ENCODE results near the gene ZFYVE9.

The ZFYVE9 gene

DNA sequence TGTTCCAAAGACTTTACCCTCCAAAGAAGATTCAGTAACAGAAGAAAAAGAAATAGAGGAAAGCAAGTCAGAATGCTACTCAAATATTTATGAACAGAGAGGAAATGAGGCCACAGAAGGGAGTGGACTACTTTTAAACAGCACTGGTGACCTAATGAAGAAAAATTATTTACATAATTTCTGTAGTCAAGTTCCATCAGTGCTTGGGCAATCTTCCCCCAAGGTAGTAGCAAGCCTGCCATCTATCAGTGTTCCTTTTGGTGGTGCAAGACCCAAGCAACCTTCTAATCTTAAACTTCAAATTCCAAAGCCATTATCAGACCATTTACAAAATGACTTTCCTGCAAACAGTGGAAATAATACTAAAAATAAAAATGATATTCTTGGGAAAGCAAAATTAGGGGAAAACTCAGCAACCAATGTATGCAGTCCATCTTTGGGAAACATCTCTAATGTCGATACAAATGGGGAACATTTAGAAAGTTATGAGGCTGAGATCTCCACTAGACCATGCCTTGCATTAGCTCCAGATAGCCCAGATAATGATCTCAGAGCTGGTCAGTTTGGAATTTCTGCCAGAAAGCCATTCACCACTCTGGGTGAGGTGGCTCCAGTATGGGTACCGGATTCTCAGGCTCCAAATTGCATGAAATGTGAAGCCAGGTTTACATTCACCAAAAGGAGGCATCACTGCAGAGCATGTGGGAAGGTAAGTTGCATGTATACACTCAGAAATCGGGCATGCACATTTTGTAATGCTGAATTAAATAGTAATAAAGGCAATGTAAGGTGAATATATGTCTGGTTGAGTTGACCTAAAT lies 97.2 kb downstream of the ZFYVE9 start:
- DNase-seq (ENCODE audit: low read depth in 1 of 2, low spot score in 1 of 2) = no peak

- no peak for DNase-seq (ENCODE audit: low read depth in 1 of 2, low spot score in 1 of 2)
Observed at GRCh38 chr1:52239708-52240001, 97.8 kb downstream of the ZFYVE9 start.

DNA sequence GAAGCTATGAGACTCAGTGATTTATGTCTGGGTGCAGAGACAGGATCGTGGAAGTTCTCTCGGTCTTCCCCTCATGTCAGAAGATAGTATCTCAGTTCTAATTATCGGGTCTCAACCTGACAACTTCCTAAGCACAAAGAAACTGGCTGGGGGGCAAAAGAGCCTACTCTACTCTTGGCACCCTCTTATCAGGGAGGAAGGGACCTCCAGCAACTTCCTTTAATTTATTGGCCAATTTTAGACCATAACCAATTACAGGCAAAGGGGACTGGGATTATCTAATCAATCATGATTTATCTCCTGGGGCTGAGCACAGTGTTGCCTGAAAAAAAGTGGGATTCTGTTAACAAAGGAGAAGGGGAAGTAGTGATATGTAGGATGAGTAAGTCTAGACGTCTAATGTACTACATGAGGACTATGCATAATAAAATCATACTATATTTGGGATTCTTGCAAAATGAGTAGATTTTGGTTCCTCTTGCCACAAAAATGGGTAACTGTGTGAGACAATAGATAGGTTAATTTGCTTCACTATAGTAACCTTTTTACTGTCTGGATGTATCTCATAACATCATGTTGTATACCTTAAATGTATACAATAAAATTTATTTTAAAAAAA lies 98.8 kb downstream of the ZFYVE9 start:
- no peak for DNase-seq (ENCODE audit: low read depth in 1 of 2, low spot score in 1 of 2)

GRCh38 chr1:52243221-52243987 lies 101.5 kb downstream of the ZFYVE9 start:
- DNase-seq (ENCODE audit: low read depth in 1 of 2, low spot score in 1 of 2) = no peak

GRCh38 chr1:52249831-52250230 lies 107.9 kb downstream of the ZFYVE9 start:
- no peak for DNase-seq (ENCODE audit: low read depth in 1 of 2, low spot score in 1 of 2)

DNA sequence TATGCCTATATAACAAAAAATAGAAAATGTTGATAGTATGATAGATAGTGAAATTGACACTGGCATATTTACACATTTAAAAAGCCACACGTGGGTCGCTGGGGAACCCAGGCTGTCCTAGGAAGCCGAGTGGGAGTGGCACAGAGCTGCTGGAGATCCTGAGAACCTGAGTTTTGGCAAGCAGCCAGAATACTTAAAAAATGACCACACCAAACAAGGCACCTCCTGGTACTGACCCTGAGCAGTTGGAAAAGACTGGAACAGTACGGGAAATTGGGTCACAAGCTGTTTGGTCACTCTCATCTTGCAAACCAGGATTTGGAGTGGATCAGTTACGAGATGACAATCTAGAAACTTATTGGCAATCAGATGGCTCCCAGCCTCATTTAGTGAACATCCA lies 111.5 kb downstream of the ZFYVE9 start:
- DNase-seq (ENCODE audit: low read depth in 1 of 2, low spot score in 1 of 2) = no peak

GRCh38 chr1:52259886-52260285 lies 118.0 kb downstream of the ZFYVE9 start:
- DNase-seq (ENCODE audit: low read depth in 1 of 2, low spot score in 1 of 2) = no peak

GRCh38 chr1:52263153-52263910 lies 121.4 kb downstream of the ZFYVE9 start:
- DNase-seq (ENCODE audit: low read depth in 1 of 2, low spot score in 1 of 2) = no peak

DNA sequence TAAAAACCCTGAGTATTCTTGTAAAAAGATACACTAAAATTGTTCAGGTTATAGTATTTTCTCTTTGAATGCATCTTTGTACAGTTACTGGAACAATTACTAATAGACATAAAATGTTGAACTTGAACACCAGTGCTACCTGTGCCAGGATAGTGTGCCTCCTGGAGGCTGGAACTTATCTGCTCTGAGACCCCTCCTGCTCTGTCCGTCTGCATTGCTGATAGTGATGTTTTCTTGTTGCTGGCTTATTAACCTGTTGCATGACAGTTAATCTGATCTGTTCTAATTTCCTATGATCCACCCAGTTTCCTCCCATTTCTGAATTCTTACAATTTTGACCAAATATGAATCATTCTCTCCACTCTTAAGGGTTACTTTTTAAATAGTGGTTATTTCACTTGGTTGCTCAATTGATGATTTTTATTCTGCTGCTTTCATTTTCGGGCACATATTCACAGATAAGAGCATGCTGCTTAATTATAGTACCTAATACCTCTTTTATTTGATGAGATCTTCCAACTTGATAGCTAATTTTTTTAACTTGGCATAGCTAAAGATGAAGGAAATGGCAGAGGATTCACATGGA lies 122.7 kb downstream of the ZFYVE9 start:
- no peak for DNase-seq (ENCODE audit: low read depth in 1 of 2, low spot score in 1 of 2)

DNA sequence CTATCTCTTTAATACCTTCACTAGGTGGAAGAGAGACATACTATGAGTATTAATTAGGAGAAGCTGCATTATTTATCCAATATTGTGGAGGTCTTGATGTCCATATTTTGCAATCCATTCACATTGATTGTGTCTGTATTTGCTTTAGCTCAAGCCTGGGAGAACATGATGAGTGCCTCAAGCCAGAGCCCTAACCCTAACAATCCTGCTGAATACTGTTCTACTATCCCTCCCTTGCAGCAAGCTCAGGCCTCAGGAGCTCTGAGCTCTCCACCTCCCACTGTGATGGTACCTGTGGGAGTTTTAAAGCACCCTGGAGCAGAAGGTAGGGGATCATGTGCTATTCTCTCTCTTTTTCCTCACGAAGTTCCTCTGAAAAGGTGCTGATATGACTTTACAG lies 124.6 kb downstream of the ZFYVE9 start:
- no peak for DNase-seq (ENCODE audit: low read depth in 1 of 2, low spot score in 1 of 2)

- DNase-seq (ENCODE audit: low read depth in 1 of 2, low spot score in 1 of 2) = no peak
Observed at GRCh38 chr1:52268372-52268771, 126.5 kb downstream of the ZFYVE9 start.

- no peak for DNase-seq (ENCODE audit: low read depth in 1 of 2, low spot score in 1 of 2)
Observed at GRCh38 chr1:52281518-52281917, 139.6 kb downstream of the ZFYVE9 start.

DNA sequence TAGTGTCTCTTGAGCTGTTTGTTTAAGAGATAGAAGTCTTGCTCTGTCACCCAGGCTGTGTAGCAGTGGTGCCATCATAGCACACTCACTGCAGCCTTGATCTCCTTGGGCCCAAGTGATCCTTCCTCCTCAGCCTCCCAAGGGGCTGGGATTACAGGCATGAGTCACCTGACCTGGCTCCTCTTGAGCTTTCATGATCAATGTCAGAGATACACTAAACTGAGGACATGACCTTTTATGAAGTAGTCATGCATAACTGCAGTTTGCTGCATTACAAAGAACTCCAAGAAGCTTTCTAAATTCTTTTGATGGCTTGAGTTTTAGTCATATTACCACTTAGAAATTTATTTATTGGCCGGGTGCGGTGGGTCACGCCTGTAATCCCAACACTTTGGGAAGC lies 146.4 kb downstream of the ZFYVE9 start:
- no peak for DNase-seq (ENCODE audit: low read depth in 1 of 2, low spot score in 1 of 2)

GRCh38 chr1:52294580-52294979 lies 152.7 kb downstream of the ZFYVE9 start:
- no peak for DNase-seq (ENCODE audit: low read depth in 1 of 2, low spot score in 1 of 2)

DNA sequence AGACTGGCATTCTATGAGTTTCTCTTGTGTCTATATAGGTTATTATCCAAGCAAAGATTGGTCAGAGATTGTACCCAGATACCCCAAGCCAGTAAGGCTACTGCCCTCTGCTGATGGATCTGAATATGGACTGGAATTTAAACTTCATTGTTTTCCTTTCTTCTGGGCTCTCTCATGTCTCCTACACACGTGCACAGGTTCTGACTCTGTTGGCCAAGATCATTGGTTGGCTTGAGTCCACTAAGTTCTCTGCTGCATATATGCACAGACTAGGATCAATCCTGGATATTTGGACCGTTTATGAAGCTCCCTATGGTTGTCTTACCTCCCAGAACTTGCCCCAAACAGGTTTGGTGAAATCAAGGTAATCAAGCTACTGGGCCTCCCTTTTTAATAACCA lies 154.5 kb downstream of the ZFYVE9 start:
- DNase-seq (ENCODE audit: low read depth in 1 of 2, low spot score in 1 of 2) = no peak

GRCh38 chr1:52305417-52306226 lies 163.7 kb downstream of the ZFYVE9 start:
- DNase-seq (ENCODE audit: low read depth in 1 of 2, low spot score in 1 of 2) = no peak

GRCh38 chr1:52306227-52307006 lies 164.5 kb downstream of the ZFYVE9 start:
- DNase-seq (ENCODE audit: low read depth in 1 of 2, low spot score in 1 of 2) = no peak

- DNase-seq (ENCODE audit: low read depth in 1 of 2, low spot score in 1 of 2) = no peak
Observed at GRCh38 chr1:52321061-52321460, 179.2 kb downstream of the ZFYVE9 start.

DNA sequence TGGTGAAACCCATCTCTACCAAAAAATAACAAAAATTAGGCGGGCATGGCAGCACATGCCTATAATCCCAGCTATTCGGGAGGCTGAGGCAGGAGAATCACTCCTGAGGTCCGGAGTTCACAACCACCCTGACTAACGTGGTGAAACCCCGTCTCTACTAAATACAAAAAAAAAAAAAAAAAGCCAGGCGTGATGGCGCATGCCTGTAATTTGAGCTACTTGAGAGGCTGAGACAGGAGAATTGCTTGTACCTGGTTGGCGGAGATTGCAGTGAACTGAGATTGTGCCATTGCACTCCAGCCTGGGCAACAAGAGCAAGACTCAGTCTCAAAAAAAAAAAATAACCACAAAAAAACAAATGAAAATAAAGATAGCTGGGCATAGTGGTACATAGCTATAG lies 181.8 kb downstream of the ZFYVE9 start:
- DNase-seq (ENCODE audit: low read depth in 1 of 2, low spot score in 1 of 2) = no peak

DNA sequence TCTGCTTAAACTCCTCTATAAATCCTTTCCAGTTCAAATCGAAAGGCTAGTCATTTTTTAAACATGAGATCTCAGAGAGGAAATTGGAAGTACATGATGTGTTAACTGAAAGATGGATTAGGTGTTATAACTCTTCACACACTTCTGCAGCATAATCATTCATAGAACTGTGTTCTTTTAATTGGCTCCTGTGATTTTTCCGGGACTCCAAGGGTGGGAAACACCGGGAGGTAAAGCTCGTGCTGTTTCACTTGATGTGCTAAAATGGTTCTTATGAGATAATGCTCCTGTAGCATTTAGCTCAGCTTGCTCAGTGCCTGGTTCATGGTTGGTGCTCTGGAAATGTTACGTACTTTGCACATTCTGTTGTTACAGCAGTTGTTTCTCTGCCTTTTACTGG lies 183.9 kb downstream of the ZFYVE9 start:
- no peak for DNase-seq (ENCODE audit: low read depth in 1 of 2, low spot score in 1 of 2)

Measured in stimulated activated CD4-positive, alpha-beta T cell treated with anti-CD3 and anti-CD28 coated beads, Interleukin-15, amount 100 ng/mL, for 1 hour (primary cell).